Ramos (cell line): ENCODE data around the gene SMIM3.
"Not testable (repeated sequence)": the region's sequence is repeated elsewhere in the genome, so short reads cannot be mapped to it uniquely, and the experiment has no call there.

Experiments
- in situ Hi-C: fragments of 300-500 bp; cut with MboI; formaldehyde crosslinking; loops from one replicate; pipeline ENCODE4 v1.14.3; 2022; ENCODE audit warnings: low sequenced_read_pairs; ENCODE audit not compliant: unreplicated experiment

Gene SMIM3

DNA sequence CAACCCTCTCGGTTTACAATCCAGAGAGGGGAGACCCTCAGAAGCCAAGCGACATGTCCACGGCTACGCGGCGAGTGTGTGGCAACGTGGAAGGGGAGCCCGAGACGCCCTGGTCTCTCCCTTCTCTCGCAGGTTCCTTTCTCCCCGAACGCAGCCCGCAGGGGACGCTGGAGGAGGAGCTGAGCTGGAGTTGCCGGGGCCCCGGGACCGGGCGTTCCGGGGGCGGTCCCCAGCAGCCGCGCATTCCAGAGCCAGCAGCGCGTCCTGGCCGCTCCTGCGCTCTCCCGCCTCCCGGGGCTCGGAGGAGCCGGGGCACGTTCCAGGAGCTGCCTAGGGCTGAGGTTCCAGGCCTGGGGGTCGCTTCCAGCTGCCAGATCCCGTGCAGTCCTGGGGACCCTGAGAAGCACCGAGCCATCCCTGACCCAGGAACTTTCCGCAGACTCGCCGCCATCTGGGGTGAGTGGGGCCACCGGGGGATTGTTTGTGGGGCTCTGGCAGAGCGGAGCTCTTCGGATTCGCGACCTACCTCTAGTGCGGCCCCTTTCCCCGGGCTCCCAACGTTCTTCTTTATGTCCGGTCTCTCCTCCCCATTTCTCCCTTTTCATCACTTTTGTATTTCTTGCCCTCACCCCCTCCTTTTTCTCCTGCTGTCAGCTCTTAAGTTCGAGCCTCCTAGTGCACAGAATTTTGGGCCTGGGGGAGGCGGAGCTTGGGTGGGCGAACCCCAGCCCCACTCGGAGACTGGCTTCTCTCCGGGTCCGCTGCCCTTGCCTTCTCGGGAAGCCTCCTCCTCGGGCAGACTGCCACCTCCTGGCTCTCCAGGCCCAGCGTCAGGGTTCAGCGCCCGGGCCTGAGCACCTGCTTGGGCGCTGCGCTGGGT is at the start of gene SMIM3:
TSS of gene SMIM3 (plus strand) at position 241 of the 880 bp plus-strand sequence. CDS start 16,684 bp downstream, outside the sequence.
- in situ Hi-C loops: no loop called here

- in situ Hi-C loops: no loop called here
Measured at GRCh38 chr5:150729859-150730258, 48.7 kb upstream of the SMIM3 start.

DNA sequence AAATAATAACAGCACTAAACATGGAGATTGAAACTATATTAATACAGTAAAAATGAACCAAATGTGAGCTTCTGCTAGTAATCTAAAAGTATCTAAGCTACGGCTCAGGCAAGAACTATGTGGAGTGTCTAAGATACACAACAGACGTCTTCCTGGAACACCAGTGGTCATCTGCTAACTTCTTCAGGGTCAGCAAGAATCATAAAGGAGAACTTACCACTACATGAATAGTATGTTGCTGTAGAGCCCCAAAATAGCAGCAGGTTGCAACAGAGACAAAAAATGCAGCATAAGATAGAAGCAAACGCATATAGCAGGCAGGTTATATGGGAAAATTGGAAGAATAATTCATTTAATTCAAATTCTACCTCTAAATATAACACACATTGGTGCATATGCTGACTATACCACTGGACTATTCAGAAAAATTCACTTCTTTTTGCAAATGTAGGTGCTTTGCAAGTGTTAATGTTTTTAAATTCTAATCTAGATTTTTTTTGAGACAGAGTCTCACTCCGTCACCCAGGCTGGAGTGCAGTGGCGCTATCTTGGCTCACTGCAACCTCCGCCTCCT is 46.8 kb upstream of the SMIM3 start:
- in situ Hi-C loops: no loop called here

DNA sequence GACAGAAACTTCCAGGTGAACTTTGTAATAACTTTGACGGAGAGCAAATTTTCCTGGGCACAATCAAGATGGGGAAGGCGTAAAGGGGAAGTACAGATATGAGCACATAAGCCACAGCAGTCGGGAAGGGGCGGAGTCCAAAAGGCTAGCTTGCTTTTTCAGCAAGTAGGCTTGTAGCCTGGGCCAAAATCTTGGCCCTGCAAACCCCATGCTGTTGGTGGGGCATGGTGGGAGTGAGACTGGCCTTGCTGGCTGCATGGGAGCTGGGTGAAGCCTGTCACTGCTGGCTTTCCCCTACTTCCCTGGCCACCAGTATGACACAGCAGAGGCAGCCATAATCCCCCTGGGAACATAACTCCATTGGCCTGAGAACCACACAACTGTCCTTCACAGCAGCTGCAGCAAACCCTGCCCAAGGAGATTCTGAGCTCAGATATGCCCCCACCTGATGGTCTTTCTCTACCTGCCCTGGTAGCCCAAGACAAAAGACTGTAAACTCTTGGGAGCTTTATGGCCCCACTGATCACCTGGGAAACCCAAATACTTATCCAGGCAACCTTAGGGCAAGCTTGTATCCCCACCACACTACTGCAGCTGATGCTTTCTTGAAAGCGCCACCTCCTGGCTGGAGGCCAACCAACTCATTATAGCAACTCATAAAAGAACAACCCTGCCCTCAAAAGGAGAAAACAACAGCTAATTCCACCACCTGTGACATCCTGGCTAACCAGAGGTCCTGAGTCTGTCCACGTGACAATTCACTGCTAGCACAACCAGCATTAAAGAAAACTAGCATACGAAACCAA is 43.8 kb upstream of the SMIM3 start:
- in situ Hi-C loops: no loop called here

DNA sequence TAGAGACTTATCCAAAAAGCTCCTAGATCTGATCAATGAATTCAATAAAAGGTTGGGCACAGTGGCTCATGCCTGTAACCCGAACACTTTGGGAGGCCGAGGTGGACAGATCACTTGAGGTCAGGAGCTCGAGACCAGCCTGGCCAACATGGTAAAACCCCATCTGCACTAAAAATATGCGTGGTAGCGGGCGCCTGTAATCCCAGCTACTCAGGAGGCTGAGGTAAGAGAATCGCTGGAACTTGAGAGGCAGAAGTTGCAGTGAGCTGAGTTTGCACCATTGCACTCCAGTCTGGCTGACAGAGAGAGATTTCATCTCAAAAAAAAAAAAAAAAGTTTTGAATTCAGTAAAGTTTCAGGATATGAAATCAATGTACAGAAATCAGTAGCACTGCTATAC is 39.7 kb upstream of the SMIM3 start:
- in situ Hi-C loops: no loop called here

DNA sequence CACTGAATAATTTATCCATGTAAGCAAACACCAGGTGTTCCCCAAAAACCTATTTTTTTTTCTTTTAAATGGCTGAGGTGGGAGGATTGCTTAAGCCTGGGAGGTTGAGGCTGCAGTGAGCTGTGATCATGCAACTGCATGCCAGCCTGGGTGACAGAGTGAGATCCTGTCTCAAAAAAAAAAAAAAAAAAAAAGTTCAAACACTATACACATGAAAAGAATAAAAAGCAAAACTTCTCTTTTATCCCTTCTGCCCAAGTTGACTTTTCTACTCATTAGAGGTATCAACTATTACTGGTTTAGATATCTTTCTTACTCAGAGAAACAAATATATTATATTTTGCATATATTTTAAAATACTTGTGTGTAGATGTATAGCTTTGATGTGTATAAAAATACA is 37.6 kb upstream of the SMIM3 start:
- in situ Hi-C loops: no loop called here

DNA sequence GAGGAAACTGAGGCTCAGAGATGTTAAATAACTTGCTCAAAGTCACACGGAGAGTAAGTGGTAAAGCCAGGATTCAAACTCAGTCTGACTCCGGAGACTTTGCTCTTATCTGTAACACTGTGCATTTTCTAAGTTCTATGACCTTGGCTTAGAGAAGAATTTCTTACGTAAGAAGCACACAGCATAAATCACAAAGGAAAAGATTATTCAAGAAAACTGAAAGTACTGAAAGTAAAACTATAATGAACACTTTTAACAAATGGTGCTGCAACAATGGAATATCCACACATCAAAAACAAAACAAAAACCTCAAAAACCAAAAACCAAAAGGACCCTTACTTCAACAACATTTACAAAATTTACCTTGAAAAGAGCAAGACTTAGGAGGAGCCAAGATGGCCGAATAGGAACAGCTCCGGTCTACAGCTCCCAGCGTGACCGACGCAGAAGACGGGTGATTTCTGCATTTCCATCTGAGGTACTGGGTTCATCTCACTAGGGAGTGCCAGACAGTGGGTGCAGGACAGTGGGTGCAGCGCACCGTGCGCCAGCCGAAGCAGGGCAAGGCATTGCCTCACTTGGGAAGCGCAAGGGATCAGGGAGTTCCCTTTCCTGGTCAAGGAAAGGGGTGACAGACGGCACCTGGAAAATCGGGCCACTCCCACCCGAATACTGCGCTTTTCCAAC is 36.0 kb upstream of the SMIM3 start:
- in situ Hi-C loops: not testable (repeated sequence)

DNA sequence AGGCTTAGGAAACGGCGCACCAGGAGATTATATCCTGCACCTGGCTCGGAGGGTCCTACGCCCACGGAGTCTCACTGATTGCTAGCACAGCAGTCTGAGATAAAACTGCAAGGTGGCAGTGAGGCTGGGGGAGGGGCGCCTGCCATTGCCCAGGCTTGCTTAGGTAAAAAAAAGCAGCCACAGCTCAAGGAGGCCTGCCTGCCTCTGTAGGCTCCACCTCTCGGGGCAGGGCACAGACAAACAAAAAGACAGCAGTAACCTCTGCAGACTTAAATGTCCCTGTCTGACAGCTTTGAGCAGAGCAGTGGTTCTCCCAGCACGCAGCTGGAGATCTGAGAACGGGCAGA is 35.4 kb upstream of the SMIM3 start:
- in situ Hi-C loops: not testable (repeated sequence)

- in situ Hi-C loops: no loop called here
Measured at GRCh38 chr5:150750469-150750868, 28.1 kb upstream of the SMIM3 start.

DNA sequence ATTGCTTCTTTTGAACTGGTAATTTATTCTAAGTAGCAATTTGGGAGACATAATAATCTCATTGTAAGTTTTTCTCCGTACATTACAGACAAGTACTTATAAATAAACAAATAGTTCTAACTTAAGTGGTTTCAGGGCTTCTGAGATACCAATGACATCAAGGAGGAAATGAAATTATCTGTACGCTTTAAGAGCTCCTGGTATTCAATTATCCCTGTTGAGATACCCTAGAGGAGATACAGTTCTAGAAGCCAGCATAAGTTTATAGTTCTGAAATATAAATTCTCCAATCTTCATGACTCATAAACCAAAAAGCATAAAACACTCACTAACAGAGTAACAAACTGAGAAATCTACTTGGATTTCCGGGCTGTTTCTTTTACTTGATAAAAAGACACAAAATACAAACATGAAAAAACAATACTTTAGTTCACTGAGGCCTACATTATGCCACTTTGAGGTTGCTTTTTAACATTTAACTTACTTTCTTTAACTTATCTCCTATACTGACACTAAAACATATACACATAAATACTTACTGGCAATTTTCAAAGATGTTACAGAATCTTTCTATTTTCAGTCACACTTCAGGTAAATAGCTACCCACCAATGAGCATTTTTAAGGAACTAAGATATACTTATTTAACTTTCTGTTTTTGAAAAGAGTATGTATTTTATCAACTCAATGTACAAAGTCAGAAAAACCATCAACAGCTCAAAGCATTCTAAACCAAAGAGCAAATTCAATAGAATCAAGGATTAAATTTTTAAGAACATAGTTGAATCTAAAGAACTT is 27.3 kb upstream of the SMIM3 start:
- in situ Hi-C loops: no loop called here

GRCh38 chr5:150753463-150753862 is 25.1 kb upstream of the SMIM3 start:
- in situ Hi-C loops: no loop called here

DNA sequence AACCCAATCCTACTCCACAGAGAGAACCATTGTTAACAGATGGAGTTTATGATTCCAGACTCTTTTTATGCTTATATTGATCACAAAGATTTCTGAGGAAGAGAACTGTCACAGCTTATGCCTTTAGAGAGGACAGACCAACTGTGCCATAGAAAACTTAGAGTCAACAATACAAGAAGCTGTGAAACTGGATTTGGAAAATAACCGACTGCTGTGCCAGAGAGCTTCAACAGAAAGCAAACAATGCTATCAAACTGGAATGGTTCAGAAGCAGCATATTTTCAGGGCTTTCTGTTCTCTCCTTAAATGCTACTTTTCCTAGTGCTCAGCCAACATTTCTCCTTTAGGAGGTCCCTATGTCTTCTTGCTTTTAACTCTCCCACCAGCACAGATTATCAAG is 24.7 kb upstream of the SMIM3 start:
- in situ Hi-C loops: no loop called here

DNA sequence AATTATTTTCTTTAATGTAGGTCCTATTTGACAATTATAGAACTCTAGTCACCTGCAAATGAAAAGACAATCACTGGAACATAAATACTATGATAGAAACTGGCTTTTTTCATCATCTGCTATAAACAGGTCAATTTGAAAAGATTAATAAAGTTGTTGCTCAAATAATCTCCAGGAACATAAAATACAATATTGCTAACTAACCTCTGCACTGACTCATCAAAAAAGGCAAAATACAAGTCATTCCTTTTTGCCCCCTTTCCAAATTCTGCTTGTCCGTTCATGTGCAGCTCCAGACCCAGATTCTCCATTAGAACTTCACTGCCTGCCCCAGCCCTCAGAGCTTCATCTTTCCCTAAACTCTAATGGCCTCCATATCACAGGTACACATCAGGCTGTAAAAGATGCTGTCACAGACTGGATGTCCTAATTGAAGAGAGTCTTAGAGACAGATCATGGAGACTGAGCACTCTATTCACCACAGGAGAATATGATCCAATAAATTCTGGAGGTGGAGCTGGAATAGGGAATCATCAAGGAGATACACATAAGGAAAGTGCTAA is 21.4 kb upstream of the SMIM3 start:
- in situ Hi-C loops: no loop called here

- in situ Hi-C loops: no loop called here
Measured at GRCh38 chr5:150758203-150758530, 20.4 kb upstream of the SMIM3 start.

DNA sequence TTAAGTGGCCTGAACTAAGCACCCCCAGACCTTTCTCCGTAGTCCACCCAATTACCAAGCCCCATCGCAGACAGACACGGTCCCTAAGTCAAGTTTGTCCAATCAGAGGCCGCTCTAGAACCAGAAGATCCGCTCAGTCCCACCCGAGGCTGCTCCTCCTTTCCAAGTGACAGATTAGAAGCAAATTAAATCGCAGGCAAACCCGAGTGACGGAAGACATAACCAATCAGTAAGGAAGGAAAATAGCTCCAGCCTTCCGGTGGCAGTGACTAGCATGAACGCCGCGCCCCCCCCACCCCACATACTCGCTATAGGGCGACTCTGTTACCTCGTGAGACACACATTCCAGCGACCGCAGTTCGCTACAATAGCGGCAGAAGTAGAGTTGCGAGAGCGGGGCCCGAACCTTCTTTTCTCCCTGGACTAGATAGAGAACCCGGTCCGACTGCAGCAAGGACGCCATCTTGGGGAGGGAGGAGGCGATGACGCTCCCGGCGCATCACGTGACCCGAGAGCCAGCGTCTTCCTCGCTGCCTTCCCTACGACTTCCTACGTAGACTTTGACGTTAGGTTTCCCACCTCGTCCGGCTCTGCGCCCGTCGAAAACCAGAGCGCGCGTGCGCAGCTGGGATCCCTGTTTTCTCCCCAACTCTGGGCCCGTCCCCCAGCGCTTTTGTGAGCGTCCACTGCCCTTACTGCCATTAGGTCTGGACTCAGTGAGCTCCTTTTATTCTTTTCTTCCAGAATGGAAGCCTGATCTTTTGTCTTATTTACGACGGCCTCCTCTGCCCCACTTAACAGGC is 19.8 kb upstream of the SMIM3 start, which contains the start of gene DCTN4:
TSS of gene DCTN4 (minus strand) at position 487 of the 803 bp plus-strand sequence. CDS start at position 463, 24 bp downstream.
- in situ Hi-C loops: no loop called here

DNA sequence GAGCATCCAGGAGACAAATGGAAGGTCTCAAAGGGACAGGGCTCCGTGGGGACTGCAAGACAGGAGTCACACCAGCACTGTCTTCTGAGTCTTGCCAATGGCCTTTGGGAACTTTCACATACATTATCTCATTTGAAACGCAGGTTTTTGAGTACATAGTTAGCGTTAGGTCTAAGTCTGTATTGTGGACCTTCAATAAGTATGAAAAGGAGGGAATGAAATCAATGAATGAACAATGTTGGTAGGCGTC is 19.3 kb upstream of the SMIM3 start:
- in situ Hi-C loops: no loop called here

GRCh38 chr5:150762211-150762610 is 16.3 kb upstream of the SMIM3 start:
- in situ Hi-C loops: no loop called here

DNA sequence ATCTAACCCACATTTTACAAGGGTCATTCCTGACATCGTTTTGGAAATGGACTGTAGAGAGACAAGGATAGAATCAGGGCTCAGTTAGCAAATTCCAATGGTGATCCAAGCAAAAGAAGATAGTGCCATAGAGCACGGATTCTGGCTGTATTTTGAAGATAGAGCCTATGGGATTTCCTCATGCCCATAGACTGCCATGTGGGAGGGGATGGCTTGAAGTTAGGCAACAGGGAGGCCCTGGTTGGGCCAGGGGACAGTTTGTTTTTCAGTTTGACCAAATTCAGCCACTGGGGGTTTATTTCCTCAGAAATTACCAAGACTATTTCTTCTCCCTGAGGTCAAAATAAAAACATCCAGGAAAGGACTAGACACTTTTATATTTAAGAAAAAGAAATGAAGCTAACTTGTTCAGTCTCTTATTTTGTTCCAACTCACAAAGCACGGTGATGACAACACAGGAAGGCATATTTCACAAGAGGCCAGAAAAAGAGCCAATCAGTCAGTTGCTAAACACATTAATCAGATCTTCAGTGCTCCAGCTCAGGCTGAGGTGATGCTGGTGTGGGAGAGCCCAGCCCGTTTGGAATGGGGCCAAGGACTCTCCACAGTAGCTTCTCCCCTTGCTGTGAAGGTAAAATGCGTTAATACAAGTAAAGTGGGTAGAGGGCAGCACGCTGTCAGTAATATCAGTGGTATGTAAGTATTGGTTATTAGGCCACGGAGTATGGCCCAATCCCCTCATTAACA is 15.4 kb upstream of the SMIM3 start:
- in situ Hi-C loops: no loop called here
